Loucy (cell line): ENCODE data around the gene UNC5A.

ENCODE experiments used
- EZH2phosphoT487 ChIP-seq: fragments of 200-600 bp; IDR thresholded peaks from 2 replicates; pipeline ENCODE4 v1.6.1; 2018; ENCODE audit warnings: antibody characterized with exemption, mild to moderate bottlenecking, moderate library complexity, borderline replicate concordance
- TF ChIP-seq, protein P1 (sequence below): fragments of 200-600 bp; sonication (generic); conservative IDR thresholded peaks from 2 replicates; pipeline ENCODE4 v1.5.1; 2014; ENCODE audit warnings: mild to moderate bottlenecking, antibody characterized with exemption, low read length

DNA sequence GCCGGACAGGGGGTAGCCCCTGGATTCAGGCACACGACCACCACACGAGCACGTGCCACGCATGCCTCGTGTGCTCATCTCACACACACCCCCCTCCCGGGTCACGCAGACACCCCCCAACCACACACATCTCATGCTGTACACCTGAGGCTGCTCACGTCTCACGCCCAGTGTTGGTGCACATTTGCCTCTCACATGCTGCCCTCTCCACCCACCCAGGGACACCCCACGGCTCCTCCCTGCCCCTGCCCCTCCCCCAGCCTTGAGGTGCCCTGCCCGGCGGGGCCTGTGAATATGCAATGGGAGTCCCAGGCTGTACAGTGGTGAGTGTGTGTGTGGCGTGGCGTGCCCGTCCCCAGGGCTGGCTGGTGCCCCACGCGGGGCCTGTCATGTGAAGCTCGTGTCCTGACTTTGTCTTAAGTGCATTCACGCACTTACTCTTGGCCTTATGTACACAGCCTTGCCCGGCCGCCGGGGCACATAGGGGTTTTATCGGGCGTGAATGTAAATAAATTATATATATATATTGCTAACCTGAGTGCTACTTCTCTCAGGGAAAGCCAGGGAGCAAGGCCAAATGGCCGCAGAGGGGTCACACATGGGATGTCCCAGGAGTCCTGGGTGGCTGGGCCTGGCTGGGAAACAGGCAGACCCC is 70.1 kb downstream of the UNC5A start:
- TF ChIP-seq, protein P1, sequence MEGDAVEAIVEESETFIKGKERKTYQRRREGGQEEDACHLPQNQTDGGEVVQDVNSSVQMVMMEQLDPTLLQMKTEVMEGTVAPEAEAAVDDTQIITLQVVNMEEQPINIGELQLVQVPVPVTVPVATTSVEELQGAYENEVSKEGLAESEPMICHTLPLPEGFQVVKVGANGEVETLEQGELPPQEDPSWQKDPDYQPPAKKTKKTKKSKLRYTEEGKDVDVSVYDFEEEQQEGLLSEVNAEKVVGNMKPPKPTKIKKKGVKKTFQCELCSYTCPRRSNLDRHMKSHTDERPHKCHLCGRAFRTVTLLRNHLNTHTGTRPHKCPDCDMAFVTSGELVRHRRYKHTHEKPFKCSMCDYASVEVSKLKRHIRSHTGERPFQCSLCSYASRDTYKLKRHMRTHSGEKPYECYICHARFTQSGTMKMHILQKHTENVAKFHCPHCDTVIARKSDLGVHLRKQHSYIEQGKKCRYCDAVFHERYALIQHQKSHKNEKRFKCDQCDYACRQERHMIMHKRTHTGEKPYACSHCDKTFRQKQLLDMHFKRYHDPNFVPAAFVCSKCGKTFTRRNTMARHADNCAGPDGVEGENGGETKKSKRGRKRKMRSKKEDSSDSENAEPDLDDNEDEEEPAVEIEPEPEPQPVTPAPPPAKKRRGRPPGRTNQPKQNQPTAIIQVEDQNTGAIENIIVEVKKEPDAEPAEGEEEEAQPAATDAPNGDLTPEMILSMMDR, result no peak
- no peak for TF ChIP-seq EZH2phosphoT487
